GM18867 (cell line): ENCODE results near the gene TEAD2.
"Not testable (repeated sequence)": the region's sequence is repeated elsewhere in the genome, so short reads cannot be mapped to it uniquely, and the experiment has no call there.

ENCODE experiments used
- ATAC-seq: cut with Tn5 transposase; IDR thresholded peaks from one replicate; pipeline ENCODE4 v1.9.1; 2021; ENCODE audit warnings: mild to moderate bottlenecking, moderate library complexity; ENCODE audit not compliant: unreplicated experiment

Gene TEAD2

DNA sequence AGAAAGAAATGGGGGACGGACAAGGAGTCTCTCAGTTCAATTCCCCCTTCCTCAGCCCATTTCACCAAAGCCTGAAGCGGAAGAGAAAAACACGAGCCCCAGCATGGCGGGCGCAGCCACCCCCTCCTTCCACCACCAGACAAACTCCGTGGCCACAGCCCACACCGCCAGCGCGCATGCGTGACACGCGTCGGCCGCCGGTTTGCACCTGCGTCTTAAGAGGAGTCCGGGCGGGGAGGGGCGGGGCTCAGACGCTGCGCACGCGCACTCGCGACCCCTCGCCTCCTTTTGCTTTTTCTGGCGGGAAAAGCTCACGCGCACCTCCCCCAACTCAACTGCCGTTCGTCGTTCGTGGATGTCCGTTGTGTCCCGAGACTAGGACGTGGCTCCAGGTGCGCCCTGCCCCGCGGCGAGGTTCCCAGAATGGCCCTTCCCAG lies 25.7 kb upstream of the TEAD2 start, which contains the start of gene KASH5:
Gene KASH5, plus strand, starts transcription at position 314 of the 437 bp plus-strand sequence. CDS start 2,635 bp downstream, outside the sequence.
- no peak for ATAC-seq

DNA sequence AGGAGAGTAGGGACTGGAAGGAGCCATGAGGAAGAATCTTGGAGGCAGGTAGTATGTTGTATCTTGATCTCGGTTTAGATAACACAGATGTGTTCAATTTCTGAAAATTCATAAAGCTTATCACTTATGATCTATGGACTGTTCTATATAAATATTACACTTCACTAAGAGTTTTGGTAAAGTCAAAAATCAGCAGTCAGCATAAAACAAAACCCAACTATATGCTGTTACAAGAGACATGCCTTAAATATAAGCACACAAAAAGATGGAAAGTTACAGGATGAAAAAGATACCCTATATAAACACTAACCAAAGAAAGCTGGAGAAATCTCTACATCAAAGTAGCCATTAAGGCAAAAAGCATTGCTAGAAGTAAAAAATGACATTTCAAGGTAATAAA lies 21.4 kb upstream of the TEAD2 start:
- no peak for ATAC-seq

DNA sequence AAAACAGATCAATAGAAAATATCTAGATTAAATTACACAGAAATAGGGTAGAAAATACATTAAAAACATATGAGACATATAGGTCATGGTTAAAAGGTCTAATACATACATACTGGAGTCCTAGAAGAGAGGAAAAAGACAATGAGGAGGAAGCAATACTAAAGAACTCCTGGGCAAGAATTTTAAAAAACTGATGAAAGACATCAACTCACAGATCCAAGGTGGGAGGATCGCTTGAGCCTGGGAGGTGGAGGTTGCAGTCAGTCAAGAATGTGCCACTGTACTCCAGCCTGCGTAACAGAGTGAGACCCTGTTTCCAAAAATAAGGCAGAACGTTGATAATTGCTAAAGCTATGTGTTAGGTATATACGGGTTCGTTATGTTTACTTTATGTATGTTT lies 20.4 kb upstream of the TEAD2 start:
- no peak for ATAC-seq

- ATAC-seq: no peak
Measured at GRCh38 chr19:49380391-49380790, 18.2 kb upstream of the TEAD2 start.

DNA sequence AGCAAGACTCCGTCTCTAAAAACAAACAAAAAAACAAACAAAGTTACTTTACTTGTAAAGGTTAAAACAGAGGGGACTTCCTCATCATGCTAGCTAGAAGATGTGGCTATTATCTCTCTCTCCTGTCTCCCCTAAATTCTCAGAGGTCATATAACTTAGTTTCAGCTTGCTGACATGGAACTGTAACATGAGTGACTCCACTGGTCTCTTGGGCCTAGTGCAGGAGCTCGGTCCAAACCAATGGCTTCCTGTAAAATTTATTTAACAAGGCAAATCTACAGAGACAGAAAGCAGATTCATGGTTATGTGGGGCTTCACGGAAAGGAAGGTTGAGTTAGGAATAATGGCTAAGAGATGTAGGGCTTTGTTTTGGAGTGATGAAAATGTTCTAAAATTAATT lies 16.3 kb upstream of the TEAD2 start:
- no peak for ATAC-seq

DNA sequence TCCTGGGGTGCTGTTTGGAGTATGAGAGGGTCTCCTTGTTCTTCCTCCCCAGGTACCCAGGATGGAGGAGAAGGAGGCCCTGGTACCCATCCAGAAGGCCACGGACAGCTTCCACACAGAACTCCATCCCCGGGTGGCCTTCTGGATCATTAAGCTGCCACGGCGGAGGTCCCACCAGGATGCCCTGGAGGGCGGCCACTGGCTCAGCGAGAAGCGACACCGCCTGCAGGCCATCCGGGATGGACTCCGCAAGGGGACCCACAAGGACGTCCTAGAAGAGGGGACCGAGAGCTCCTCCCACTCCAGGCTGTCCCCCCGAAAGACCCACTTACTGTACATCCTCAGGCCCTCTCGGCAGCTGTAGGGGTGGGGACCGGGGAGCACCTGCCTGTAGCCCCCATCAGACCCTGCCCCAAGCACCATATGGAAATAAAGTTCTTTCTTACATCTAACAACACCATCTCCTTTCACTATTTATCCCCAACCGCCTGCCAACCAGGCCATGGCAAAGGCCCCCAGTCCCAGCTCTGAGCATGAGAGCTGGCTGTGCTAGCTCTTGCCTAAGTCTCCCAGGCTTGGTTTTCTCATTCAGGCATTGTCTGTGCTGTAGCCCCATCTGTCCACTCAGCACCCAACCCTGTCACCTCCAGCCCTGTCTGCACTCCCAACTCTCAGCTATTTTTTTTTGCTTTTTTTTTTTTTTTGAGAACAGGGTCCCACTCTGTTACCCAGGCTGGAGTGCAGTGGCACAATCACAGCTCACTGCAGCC lies 12.6 kb upstream of the TEAD2 start:
- no peak for ATAC-seq

- ATAC-seq: not testable (repeated sequence)
Measured at GRCh38 chr19:49373174-49373573, 11.0 kb upstream of the TEAD2 start.

- no peak for ATAC-seq
Measured at GRCh38 chr19:49371184-49371583, 9.0 kb upstream of the TEAD2 start.

- no peak for ATAC-seq
Measured at GRCh38 chr19:49368711-49369358, 6.6 kb upstream of the TEAD2 start.

DNA sequence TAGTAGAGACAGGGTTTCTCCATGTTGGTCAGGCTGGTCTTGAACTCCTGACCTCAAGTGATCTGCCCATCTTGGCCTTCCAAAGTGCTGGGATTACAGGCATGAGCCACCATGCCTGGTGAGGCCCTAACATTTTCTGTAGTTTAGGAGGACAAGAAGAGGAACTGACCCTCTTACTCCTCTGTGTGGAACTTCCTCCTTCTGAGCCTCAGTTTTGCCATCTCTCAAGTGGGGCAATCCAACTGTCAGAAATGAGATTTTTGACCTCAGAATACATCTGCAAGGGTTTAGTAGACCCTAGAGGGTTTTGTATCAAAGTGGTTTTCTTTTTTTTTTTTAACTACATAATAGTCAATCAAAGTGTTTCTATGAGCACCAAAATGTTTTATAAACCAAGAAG lies 3.9 kb upstream of the TEAD2 start:
- no peak for ATAC-seq

- ATAC-seq: no peak
Measured at GRCh38 chr19:49364083-49364737, 2.0 kb upstream of the TEAD2 start.

GRCh38 chr19:49363268-49364082 lies 1.3 kb upstream of the TEAD2 start, which contains the start of gene DKKL1:
Gene DKKL1, plus strand, starts transcription at chr19:49363877. Its CDS starts 122 bp downstream, at chr19:49363999.
- peak; percentile 68 for ATAC-seq

GRCh38 chr19:49362929-49363267 lies 682 bp upstream of the TEAD2 start:
- ATAC-seq: no peak

DNA sequence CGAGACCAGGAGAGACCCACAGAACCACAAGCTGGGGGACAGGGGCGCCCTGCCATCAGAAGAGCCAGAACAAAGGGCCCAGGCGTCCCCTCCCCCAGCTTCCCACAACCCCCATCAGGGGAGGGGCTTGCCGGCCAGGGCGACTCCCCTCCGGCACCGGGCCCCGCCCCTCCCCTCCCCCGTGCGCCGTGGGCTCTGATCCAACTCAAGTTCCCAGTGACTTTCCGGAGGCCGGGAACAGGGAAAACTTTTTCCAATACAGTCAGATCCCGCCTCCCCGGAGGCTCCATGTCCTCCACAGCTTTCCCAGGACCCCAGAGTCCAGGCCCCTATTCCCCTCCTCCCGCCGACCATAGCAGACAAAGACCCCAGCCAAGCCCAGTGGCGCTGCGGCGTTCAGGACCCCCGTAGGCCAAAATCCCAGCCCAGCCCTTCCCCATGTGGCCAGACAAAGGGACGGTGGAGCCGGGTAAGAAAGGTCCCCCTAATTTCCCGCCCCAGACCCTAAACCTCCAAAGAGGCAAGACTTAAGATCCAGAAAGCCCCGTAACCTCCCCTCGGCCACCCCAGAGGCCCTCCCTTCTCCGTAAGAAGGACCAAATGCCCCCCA lies 673 bp downstream of the TEAD2 start:
- ATAC-seq: no peak

GRCh38 chr19:49359851-49360820 lies 2.1 kb downstream of the TEAD2 start:
- ATAC-seq: no peak

DNA sequence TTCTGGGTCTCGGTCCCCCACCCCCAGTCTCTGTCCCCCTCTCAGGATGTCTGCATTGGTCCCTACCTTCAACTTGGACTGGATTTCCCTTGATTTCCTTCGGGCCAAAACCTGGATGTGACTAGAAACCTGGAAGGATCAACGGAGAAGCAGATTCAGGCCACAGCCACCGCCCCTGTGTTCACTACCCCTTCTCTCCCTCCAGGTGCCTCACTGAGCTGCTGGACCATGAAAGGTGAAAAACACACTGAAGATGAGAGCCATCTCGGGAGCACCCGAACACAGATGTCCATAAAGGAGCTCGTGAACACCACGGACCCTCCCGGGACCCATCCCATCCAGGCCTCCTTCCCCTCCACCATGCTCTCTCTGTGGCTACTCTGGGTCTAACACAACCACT lies 5.0 kb downstream of the TEAD2 start:
- ATAC-seq: no peak

- ATAC-seq: no peak
Measured at GRCh38 chr19:49356382-49356781, 5.8 kb downstream of the TEAD2 start.

DNA sequence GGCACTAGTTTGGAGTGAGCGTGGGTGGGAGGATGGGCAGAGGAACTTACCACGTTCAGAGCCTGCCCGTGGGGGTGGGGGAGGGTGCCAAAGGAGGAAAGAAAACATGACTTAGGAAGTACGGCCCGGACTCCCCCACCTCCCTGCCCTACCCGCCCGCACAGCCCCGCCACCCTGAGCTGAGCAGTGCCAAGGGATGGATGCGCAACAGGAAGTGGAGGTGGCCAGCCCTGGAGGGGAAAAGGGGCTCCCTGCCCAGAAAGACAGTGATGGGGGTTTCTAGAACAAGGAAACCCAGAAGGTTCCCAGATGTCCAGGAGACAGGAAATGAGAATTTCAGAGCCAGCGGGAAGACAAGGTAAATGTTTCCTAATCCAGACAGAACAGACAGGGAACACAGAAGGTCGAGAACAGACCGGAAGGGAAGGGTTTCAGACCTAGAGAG lies 6.3 kb downstream of the TEAD2 start:
- ATAC-seq: no peak

DNA sequence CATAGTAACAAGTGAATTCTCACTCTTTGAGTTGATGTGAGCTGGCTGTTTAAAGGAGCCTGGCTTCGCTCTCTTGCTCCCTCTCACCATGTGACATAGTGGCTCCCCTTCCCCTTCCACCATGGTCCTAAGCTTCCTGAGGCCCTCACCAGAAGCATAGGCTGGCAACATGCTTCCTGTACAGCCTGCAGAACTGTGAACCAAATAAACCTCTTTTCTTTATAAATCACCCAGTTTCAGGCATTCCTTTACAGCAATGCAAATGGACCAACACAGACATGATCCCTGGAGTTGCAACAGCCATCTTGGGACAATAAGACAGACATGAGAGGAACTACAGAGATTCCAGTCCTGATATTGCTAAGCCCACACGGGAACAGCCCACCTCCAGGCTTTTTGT lies 12.6 kb downstream of the TEAD2 start:
- no peak for ATAC-seq
